Thymus (tissue), 11 donors: ENCODE data around the gene BPGM. TPM values are rescaled to one million over a fixed set of nuclear protein-coding genes. Genes with fewer than 3 reads are reported as not detected.
"Not testable (repeated sequence)": the region's sequence is repeated elsewhere in the genome, so short reads cannot be mapped to it uniquely, and the experiment has no call there.

Source experiments
- DNase-seq, 9 donors: peaks; one replicate each; pipeline ENCODE4 v3.0.0-alpha.2; 2013; ENCODE audit warnings: low spot score in 9 of 9, low read depth in 6 of 9, missing footprints in 1 of 9
- H3K27ac ChIP-seq, 2 donors: one replicate each; pipeline ENCODE4 v1.5.1; 2013; ENCODE audit warnings: control low read depth in 1 of 2, low read depth in 1 of 2, low read length in 1 of 2, mild to moderate bottlenecking in 1 of 2, moderate library complexity in 1 of 2
- H3K27me3 ChIP-seq, 2 donors: one replicate each; pipeline ENCODE4 v1.5.1; 2013; ENCODE audit warnings: low read length in 1 of 2; ENCODE audit not compliant: control insufficient read depth in 2 of 2, insufficient read depth in 1 of 2
- H3K36me3 ChIP-seq, 2 donors: one replicate each; pipeline ENCODE4 v1.5.1; 2013; ENCODE audit warnings: low read length in 1 of 2, mild to moderate bottlenecking in 1 of 2, moderate library complexity in 1 of 2; ENCODE audit not compliant: control insufficient read depth in 2 of 2, insufficient read depth in 2 of 2
- H3K4me1 ChIP-seq, 2 donors: one replicate each; pipeline ENCODE4 v1.5.1; 2013; ENCODE audit warnings: low read length in 2 of 2; ENCODE audit not compliant: control insufficient read depth in 2 of 2, insufficient read depth in 2 of 2
- H3K4me3 ChIP-seq, 2 donors: one replicate each; pipeline ENCODE4 v1.5.1; 2013; ENCODE audit warnings: low read length in 2 of 2, control low read depth in 1 of 2, mild to moderate bottlenecking in 1 of 2
- H3K9me3 ChIP-seq, 2 donors: one replicate each; pipeline ENCODE4 v1.5.1; 2013; ENCODE audit warnings: low read length in 1 of 2, mild to moderate bottlenecking in 1 of 2; ENCODE audit not compliant: control insufficient read depth in 2 of 2, insufficient read depth in 1 of 2
- WGBS: extraction: QIAGEN DNeasy Blood & Tissue Kit; methylation state at CpG from one replicate; pipeline ENCODE4 v1.1.7; 2013; 5-methylcytosine and 5-hydroxymethylcytosine counted together
- polyA plus RNA-seq: library from polyadenylated mRNA; stranded (reverse); fragments of 200-250 nt; gene quantifications from one replicate; pipeline ENCODE4 v1.2.3, GENCODE V29; 2013
- total RNA-seq: library from RNA; stranded (reverse); fragments of 120-200 nt; gene quantifications from one replicate; pipeline ENCODE4 v1.2.4, GENCODE V29; 2013
- donor health status: healthy.

The BPGM gene
- total and polyA plus RNA-seq, 2 donors, result 23.1 TPM

GRCh38 chr7:134639061-134639460 lies 7.6 kb upstream of the BPGM start:
- Histone ChIP-seq H3K36me3 (no peaks in the 10 kb centered on the region), H3K27me3 (no peaks in the 10 kb centered on the region), H3K27ac (no peak overlapping the region), H3K4me1 (no peaks in the 10 kb centered on the region), H3K4me3 (no peak overlapping the region), H3K9me3 (no peaks in the 10 kb centered on the region)
- WGBS, result 96% methylated on average over 3 of the region's 3 CpGs
- no peak for DNase-seq

GRCh38 chr7:134639683-134640279 lies 6.9 kb upstream of the BPGM start:
- DNase-seq, result no peak
- Histone ChIP-seq H3K27ac (no peak overlapping the region), H3K4me1 (no peaks in the 10 kb centered on the region), H3K36me3 (no peaks in the 10 kb centered on the region), H3K4me3 (no peak overlapping the region), H3K9me3 (no peaks in the 10 kb centered on the region), H3K27me3 (no peaks in the 10 kb centered on the region)
- WGBS, result 95% methylated on average over 4 of the region's 4 CpGs

- no peaks in the 10 kb centered on the region for H3K27me3 ChIP-seq
- H3K4me1 ChIP-seq, result peaks cover 5 to 8% of the 10 kb centered on the region in 2 donors
- no peak overlapping the region for H3K27ac ChIP-seq
- no peaks in the 10 kb centered on the region for H3K9me3 ChIP-seq
- no peaks in the 10 kb centered on the region for H3K36me3 ChIP-seq
- WGBS, result 97% methylated on average over 3 of the region's 3 CpGs
- H3K4me3 ChIP-seq, result no peak overlapping the region
- DNase-seq, result no peak
Measured at GRCh38 chr7:134640842-134641715, 5.6 kb upstream of the BPGM start.

- not testable (repeated sequence) for H3K9me3 ChIP-seq, H3K27ac ChIP-seq, DNase-seq, H3K36me3 ChIP-seq, H3K4me1 ChIP-seq, H3K27me3 ChIP-seq, H3K4me3 ChIP-seq
- 97% methylated on average over 4 of the region's 4 CpGs for WGBS
Measured at GRCh38 chr7:134641981-134642380, 4.7 kb upstream of the BPGM start.

- no peaks in the 10 kb centered on the region for H3K9me3 ChIP-seq
- H3K36me3 ChIP-seq, result no peaks in the 10 kb centered on the region
Measured at GRCh38 chr7:134643131-134643530, 3.5 kb upstream of the BPGM start.

GRCh38 chr7:134645478-134645877 lies 1.2 kb upstream of the BPGM start:
- no peaks in the 10 kb centered on the region for H3K9me3 ChIP-seq
- H3K4me1 ChIP-seq, result peaks cover 5 to 12% of the 10 kb centered on the region in 2 donors
- H3K27me3 ChIP-seq, result no peaks in the 10 kb centered on the region
- DNase-seq, result no peak
- peak overlapping the region; percentile 26 to 97 for H3K27ac ChIP-seq
- peak overlapping the region; percentile 53 to 76 for H3K4me3 ChIP-seq
- H3K36me3 ChIP-seq, result no peaks in the 10 kb centered on the region
- WGBS, result 88% methylated on average over 5 of the region's 5 CpGs

More at GRCh38 chr7:134643131-134643530, 3.5 kb upstream of the BPGM start:
- no peak overlapping the region for H3K4me3 ChIP-seq
- no peaks in the 10 kb centered on the region for H3K27me3 ChIP-seq
- no peak for DNase-seq
- 56% methylated on average over 1 of the region's 1 CpG for WGBS
- H3K27ac ChIP-seq, result no peak overlapping the region
- H3K4me1 ChIP-seq, result peaks cover 5 to 12% of the 10 kb centered on the region in 2 donors

- no peaks in the 10 kb centered on the region for H3K27me3 ChIP-seq
- H3K27ac ChIP-seq, result peak overlapping the region; percentile 77 to 97
- 8% methylated on average over 8 of the region's 8 CpGs for WGBS
- no peaks in the 10 kb centered on the region for H3K36me3 ChIP-seq
- H3K9me3 ChIP-seq, result no peaks in the 10 kb centered on the region
- peak in 4 of 9 donors; percentile 8 to 37 (median 16) for DNase-seq
- peak overlapping the region; percentile 53 to 76 for H3K4me3 ChIP-seq
- peaks cover 5 to 12% of the 10 kb centered on the region in 2 donors for H3K4me1 ChIP-seq
Measured at GRCh38 chr7:134645935-134646334, 718 bp upstream of the BPGM start.

- no peak overlapping the region for H3K4me3 ChIP-seq
- whole genome bisulfite sequencing, result 98% methylated on average over 6 of the region's 6 CpGs
- H3K9me3 ChIP-seq, result no peaks in the 10 kb centered on the region
- no peaks in the 10 kb centered on the region for H3K27me3 ChIP-seq
- peaks cover 5 to 12% of the 10 kb centered on the region in 2 donors for H3K4me1 ChIP-seq
- DNase-seq, result no peak
- no peaks in the 10 kb centered on the region for H3K36me3 ChIP-seq
- no peak overlapping the region for H3K27ac ChIP-seq
Measured at GRCh38 chr7:134648456-134648855, 1.8 kb downstream of the BPGM start.

- Histone ChIP-seq H3K4me3 (no peak overlapping the region), H3K27ac (no peak overlapping the region), H3K36me3 (no peaks in the 10 kb centered on the region), H3K4me1 (peaks cover 5 to 12% of the 10 kb centered on the region in 2 donors), H3K9me3 (no peaks in the 10 kb centered on the region), H3K27me3 (no peaks in the 10 kb centered on the region)
- no peak for DNase-seq
- WGBS, result 57% methylated on average over 3 of the region's 3 CpGs
Measured at GRCh38 chr7:134649226-134649775, 2.6 kb downstream of the BPGM start.
